SIG-M5 treated with dmso at 0.1 percent for 504 hours (cell line): Measurements from ENCODE around the gene VCX3A.
"Not testable (repeated sequence)": the region's sequence is repeated elsewhere in the genome, so short reads cannot be mapped to it uniquely, and the experiment has no call there.

ENCODE experiments used
- DNase-seq: peaks from one replicate; lab custom pipeline; 2025; ENCODE audit not compliant: unreplicated experiment; lab: John Stamatoyannopoulos, UW

The VCX3A gene

DNA sequence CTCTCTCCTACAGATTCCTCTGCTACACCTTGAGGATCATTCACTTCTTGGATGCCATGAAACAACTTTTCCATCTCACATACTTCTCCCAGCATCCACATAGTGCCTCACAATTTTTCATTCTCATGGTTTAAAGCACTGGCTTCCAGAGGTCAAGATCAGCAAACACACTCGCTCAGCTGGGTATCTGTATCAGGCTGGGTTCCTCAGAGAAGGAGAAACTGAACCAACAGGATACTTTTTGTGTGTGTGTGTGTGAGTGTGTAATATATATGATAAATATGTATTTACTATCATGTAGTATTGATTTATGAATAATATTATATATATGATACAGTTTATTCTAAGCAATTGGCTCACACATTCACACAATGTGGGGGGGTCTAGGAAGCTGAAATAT, at the start of gene VCX3A:
Gene VCX3A (minus strand): TSS at position 101 of the 400 bp plus-strand sequence. CDS start 621 bp downstream, outside the sequence.
- DNase-seq, result not testable (repeated sequence)

DNA sequence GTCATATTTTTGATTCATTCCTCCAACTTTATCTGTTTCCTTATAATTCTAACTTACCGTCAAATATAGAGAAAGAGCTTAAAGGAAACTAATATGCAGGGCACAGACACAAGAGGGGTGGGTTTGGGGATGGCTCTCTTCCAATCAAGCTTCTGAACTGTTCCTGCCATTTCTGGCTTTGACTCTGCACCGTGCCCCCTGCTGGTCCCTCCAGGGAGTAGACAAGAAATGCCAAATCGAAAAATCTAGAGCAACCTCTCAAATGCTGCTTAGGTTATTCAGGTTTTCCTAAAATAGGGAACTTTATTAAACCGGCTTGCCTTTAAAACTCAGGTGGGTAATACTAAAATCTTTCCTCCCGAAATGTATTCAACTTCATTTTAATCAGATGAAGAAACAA, 39.8 kb upstream of the VCX3A start:
- no peak for DNase-seq

DNA sequence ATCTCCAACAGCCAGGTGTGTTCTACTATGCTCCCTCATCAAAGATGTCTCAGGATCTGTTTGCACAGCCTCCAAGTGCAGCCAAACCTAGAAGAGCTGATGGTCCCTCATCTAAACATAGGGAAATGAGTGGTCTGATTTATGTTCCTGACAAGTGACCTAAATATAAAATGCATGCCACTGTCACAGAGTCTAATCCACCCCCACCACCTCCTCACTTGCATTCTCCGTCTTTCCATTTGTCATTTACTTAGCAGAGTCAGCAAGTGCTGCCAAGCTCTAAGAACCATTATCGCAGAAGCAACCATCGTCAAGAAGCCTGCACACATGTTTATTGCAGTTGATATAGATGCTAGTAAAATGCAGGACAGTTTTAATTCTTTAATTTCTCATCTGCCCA, 33.1 kb upstream of the VCX3A start:
- no peak for DNase-seq

DNA sequence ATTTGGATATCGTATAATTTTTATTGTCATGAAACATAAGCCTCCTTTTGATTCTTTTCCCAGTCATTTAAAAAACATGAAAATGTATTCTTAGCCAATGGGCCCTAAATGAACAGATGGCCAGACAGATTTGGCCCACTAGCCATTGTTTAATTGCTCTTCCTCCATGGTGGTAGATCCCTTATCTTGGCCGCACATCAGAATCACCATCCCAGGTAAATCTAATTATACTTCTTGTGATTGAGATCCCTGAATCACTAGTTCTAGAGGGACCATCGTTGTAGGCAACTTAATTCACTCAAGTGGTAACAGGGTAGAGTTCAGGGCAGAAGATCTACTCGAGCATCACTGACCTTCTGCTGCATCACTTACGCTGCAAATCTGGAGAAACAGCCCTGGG, 24.1 kb upstream of the VCX3A start:
- DNase-seq, result no peak

DNA sequence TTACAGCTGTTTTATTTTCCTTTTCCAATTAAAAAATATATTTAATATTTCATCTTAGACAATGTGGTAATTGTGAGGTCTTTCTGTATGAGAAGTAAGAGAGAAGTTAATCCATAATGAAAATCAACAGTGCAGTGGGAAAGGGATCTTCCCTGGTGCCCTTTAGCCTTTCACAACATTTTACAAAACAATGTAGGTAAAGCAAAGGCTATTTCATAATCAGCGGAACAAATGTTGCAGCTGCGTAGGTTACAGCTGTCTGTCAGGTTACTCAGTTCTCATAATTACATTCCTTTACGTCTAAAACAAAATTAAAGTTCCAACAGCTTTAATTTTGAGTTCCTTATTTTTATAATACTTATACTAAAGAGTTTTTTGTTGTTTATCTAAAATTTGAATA, 22.8 kb upstream of the VCX3A start:
- DNase-seq, result no peak

DNA sequence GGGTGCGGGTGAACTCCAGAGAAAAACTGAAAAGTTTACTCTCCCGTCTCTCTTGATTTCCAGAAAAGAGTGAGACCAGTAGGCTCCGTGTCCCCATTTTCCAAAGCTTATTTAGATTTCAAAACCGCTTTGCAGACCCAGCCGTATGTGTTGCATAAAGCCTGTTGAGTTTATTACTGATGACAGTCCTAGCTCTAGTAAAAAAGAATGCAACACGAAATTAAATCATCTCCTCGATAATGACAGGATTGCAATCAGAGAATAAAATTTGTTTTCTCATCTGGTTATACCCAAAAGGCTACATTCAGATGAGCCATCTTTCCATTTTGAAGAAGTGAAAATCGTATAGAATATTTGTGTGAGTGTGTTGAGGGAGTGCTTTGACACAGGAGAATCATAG, 16.1 kb upstream of the VCX3A start:
- DNase-seq, result no peak

DNA sequence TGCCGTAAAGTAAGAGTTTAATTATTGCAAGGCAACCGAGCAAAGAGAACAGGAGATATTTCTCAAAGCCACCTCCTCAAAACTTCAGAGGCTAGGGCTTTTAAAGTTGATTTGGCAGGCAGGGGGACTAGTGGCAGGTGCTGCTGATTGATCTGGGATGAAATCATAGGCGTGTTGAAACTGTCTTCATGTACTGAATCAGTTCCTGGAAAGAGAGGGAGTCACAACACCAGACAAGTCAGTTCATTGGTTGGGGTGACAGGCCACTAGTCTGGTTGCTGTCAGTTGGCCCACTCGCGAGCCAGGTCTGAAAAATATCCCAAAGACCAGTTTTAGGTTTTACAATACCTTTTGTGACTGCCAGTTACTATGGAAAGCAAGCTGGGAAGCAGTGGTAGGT, 10.8 kb upstream of the VCX3A start:
- DNase-seq, result no peak

DNA sequence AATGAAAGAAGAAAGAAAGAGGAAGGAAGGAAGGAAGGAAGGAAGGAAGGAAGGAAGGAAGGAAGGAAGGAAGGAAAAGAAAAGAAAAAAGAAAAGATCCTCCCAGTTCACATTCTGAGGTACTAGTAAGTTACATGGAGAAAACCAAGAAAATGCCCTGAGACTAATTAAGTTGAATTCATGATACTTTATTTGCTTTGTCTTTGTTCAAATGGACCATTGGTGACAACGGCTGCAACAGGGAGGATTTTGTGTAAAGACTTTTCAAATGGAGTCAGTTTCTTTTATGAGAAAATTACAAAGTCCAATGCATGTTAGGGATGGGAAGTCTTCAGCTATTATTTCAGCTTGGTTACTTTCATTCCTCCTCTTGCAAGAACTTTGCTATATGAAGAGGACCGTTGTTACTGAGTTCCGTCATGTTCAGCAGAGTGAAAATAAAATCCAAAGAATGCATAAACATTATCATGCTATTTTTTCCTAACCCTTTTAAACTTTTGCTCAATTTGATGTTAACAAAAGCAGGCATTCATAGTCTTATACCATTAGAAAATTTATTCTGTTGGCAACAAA, 8.3 kb downstream of the VCX3A start:
- DNase-seq, result no peak

DNA sequence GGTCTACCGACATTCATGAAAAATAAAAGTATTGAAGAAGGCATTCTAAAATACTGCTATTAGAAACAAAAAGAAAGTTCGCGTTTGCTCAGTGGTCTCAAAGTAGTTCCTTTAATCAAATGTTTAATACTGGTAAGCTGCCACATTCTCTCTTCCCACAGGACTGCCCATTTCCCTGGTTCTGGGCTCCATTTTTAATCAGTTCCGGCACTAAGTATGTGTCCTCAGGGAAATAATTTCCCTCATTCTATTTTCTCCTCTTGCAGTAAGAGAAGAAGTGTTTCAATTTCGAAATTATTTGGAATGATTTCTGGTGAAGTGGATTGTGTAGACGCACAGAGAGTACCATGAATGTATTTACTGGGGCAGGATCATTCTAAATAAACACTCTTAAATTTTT, 17.5 kb downstream of the VCX3A start:
- no peak for DNase-seq

DNA sequence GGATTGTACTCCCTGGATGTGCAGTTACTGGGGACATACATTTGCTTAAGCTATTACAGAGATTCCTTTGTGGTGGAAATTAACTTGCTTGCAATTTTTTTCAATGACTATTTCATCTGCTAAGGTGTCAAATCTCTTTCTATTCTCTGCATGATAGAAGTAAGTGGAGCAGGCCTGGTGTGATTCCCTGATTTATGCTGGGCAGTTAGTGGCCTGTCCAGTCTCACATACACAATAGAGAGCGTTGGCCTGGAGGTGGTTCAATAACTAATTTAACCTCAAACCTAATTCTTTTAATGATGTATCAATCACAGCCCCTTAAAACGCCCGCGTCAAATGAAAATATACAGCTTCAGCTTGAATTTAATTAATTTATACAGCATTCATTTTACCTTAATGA, 28.5 kb downstream of the VCX3A start:
- DNase-seq, result no peak

DNA sequence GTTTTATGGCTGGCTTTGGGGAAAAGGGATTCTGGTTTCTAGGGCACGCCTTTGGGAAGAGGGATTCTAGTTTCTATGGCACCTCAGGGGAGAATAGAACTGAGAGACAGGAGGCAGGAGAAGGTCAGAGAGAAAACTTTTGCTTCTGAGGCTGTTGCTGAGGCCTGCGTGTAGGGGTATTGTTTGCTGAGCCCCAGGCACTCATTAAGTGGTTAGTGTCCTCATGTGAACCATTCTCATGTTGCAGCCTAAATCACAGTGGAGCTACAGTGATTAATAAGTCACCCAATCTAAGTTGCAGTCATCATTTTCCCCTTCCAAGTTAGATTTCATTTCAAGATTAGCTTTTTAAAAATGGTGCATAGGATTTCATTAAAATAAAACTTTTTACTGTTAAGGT, 29.0 kb downstream of the VCX3A start:
- no peak for DNase-seq

DNA sequence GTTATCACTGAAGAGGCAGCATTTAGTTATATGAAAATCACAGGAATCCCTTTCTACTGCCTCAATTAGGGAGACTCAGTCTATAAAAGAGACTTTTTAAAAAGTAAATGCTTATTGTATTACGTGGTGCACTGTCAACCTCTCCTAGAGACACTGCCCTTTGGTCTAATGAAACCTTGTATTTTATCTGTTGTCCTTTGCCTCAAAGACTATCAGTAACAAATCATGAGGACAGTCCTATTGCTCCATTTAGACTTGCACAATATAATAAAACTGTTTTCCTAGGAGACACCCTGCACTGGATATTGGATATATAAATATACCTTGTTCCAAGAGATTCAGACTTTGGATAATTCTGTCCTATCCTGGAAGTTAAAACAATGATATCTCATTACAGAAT, 34.2 kb downstream of the VCX3A start:
- no peak for DNase-seq

DNA sequence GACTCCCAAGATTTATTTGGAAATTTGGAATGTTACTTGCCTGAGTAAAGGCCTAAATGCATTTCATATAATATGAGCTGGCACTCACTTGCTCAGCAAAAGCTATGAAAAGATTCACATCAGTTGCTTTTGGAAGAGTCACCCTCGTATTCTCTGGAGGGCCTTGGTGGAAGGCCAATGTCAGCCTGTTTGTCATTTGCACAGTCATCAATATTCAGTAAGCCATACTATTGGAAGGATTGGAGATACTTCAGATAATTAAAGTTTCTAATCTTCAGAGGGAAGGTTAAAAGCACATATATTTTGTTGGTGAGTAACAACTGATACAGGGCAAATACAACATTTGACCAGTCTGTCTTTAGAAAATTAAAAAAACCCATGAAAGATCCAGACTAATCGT, 36.6 kb downstream of the VCX3A start:
- DNase-seq, result no peak
